Mucosa of stomach (tissue), 1 donor: ENCODE results near the gene NSUN4.
"Not testable (repeated sequence)": the region's sequence is repeated elsewhere in the genome, so short reads cannot be mapped to it uniquely, and the experiment has no call there.

Source experiments
- H3K27me3 ChIP-seq: one replicate; pipeline ENCODE4 v1.7.0; 2013; ENCODE audit warnings: mild to moderate bottlenecking, low read length; ENCODE audit not compliant: control insufficient read depth, insufficient read depth
- H3K36me3 ChIP-seq: one replicate; pipeline ENCODE4 v1.7.0; 2013; ENCODE audit warnings: low read length; ENCODE audit not compliant: control insufficient read depth, insufficient read depth
- H3K4me1 ChIP-seq: one replicate; pipeline ENCODE4 v1.7.0; 2013; ENCODE audit warnings: mild to moderate bottlenecking, low read length; ENCODE audit not compliant: control insufficient read depth, insufficient read depth
- H3K4me3 ChIP-seq: one replicate; pipeline ENCODE4 v1.7.0; 2013; ENCODE audit warnings: low read length
- H3K9ac ChIP-seq: one replicate; pipeline ENCODE4 v1.7.0; 2013; ENCODE audit warnings: mild to moderate bottlenecking, low read length, moderate library complexity
- H3K9me3 ChIP-seq: one replicate; pipeline ENCODE4 v1.7.0; 2013; ENCODE audit warnings: mild to moderate bottlenecking, low read length, moderate library complexity; ENCODE audit not compliant: control insufficient read depth
- donor health status: Pancreatic carcinoma.

NSUN4 gene

GRCh38 chr1:46309401-46310159 lies 31.0 kb upstream of the NSUN4 start:
- H3K9ac ChIP-seq: no peak overlapping the region
- peaks cover 4% of the 10 kb centered on the region for H3K4me1 ChIP-seq
- no peaks in the 10 kb centered on the region for H3K27me3 ChIP-seq
- peaks cover 6% of the 10 kb centered on the region for H3K36me3 ChIP-seq
- H3K9me3 ChIP-seq: no peaks in the 10 kb centered on the region
- H3K4me3 ChIP-seq: no peak overlapping the region

GRCh38 chr1:46310321-46310720 lies 30.3 kb upstream of the NSUN4 start:
- no peaks in the 10 kb centered on the region for H3K9me3 ChIP-seq
- H3K4me1 ChIP-seq: peaks cover 4% of the 10 kb centered on the region
- peaks cover 6% of the 10 kb centered on the region for H3K36me3 ChIP-seq
- no peaks in the 10 kb centered on the region for H3K27me3 ChIP-seq
- no peak overlapping the region for H3K9ac ChIP-seq
- H3K4me3 ChIP-seq: no peak overlapping the region

GRCh38 chr1:46315669-46316403 lies 24.8 kb upstream of the NSUN4 start:
- H3K36me3 ChIP-seq: no peaks in the 10 kb centered on the region
- no peak overlapping the region for H3K9ac ChIP-seq
- H3K4me3 ChIP-seq: no peak overlapping the region
- H3K27me3 ChIP-seq: no peaks in the 10 kb centered on the region
- H3K9me3 ChIP-seq: no peaks in the 10 kb centered on the region
- no peaks in the 10 kb centered on the region for H3K4me1 ChIP-seq

DNA sequence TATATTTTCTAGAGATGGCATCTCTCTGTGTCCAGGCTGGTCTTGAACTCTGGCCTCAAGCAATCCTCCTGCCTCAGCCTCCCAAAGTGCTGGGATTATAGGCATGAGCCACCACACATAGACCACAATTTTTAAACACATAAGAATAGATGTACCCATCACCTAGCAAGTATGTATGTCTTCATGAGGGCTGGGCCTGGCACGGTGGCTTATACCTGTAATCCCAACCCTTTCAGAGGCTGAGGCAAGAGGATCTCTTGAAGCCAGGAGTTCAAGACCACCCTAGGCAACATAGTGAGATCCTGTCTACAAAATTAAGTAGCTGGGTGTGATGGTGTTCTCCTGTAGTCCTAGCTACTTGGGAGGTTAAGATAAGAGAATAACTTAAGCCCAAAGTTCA lies 23.3 kb upstream of the NSUN4 start:
- H3K4me3 ChIP-seq: no peak overlapping the region
- H3K36me3 ChIP-seq: no peaks in the 10 kb centered on the region
- H3K9me3 ChIP-seq: no peaks in the 10 kb centered on the region
- H3K4me1 ChIP-seq: no peaks in the 10 kb centered on the region
- no peak overlapping the region for H3K9ac ChIP-seq
- no peaks in the 10 kb centered on the region for H3K27me3 ChIP-seq

DNA sequence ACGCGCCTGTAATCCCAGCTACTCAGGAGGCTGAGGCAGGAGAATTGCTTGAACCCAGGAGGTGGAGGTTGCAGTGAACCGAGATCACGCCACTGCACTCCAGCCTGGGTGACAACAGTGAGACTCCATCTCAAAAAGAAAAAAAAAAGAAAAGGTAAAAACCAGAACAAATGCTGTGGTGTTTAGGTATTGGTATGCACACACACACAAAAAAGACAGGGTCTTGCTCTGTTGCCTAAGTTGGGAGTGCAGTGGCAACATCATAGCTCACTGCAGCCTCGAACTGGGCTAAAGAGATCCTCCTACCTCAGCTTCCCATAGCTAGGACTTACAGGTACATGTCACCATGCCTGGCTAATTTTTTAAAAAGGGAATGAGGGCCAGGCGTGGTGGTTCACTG lies 21.3 kb upstream of the NSUN4 start:
- H3K9ac ChIP-seq, H3K27me3 ChIP-seq, H3K4me3 ChIP-seq, H3K4me1 ChIP-seq, H3K36me3 ChIP-seq, H3K9me3 ChIP-seq: not testable (repeated sequence)

DNA sequence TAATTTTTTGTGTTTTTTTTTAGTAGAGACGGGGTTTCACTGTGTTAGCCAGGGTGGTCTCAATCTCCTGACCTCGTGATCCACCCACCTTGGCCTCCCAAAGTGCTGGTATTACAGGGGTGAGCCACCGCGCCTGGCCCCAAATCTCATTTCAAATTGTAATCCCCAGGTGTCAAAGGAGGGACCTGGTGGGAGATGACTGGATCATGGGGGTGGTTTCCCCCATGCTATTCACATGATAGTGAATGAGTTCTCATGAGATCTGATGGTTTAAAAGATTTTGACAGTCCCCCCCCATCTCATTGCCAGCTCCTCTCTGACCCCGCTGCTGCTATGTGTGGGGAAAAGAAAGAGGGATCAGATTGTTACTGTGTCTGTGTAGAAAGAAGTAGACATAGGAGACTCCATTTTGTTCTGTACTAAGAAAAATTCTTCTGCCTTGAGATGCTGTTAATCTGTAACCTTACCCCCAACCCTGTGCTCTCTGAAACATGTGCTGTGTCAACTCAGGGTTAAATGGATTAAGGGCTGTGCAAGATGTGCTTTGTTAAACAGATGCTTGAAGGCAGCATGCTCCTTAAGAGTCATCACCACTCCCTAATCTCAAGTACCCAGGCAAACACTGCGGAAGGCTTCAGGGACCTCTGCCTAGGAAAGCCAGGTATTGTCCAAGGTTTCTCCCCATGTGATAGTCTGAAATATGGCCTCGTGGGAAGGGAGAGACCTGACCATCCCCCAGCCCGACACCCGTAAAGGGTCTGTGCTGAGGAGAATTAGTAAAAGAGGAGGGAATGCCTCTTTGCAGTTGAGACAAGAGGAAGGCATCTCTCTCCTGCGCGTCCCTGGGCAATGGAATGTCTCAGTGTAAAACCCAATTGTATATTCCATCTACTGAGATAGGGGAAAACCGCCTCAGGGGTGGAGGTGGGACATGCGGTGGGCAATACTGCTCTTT lies 20.4 kb upstream of the NSUN4 start:
- not testable (repeated sequence) for H3K27me3 ChIP-seq, H3K9me3 ChIP-seq, H3K4me1 ChIP-seq, H3K4me3 ChIP-seq, H3K36me3 ChIP-seq, H3K9ac ChIP-seq

- not testable (repeated sequence) for H3K9me3 ChIP-seq, H3K4me1 ChIP-seq, H3K4me3 ChIP-seq, H3K9ac ChIP-seq, H3K36me3 ChIP-seq, H3K27me3 ChIP-seq
These were observed 18.4 kb upstream of the NSUN4 start for GRCh38 chr1:46322191-46322590.

DNA sequence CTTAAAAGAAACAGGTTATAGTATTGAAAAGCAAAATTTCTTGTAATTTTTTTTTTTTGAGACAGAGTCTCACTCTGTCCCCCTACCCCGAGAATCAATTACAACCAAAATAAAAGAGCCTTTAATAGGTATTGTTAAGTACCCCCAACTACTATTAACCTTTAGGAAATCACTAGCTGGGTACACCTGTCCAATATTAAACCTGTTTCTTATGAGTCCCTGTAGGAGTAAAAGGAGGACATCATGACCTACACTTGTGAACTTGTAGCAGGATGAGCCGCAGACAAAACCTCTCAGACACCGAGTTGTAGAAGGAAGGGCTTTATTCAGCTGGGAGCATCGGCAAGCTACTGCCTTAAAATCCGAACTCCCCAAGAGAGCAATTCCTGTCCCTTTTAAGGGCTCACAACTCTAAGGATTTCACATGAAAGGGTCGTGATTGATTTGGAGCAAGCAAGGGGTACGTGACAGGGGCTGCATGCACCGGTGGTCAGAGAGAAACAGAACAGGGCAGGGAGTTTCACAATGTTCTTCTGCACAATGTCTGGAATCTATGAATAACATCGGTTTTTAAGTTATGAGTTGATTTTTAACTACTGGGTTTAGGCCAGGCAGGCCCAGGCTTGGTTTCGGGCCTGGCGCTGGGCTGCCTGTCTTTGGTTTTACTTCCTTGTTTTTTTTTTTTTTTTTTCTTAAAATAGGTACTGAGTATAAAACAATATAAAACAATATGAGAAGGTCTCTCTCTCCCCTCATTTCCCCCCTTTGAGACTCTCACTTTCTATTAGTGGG lies 15.1 kb upstream of the NSUN4 start:
- not testable (repeated sequence) for H3K4me3 ChIP-seq, H3K36me3 ChIP-seq, H3K4me1 ChIP-seq, H3K9ac ChIP-seq, H3K9me3 ChIP-seq, H3K27me3 ChIP-seq

GRCh38 chr1:46328182-46328581 lies 12.4 kb upstream of the NSUN4 start:
- not testable (repeated sequence) for H3K36me3 ChIP-seq, H3K27me3 ChIP-seq, H3K9me3 ChIP-seq, H3K4me3 ChIP-seq, H3K4me1 ChIP-seq, H3K9ac ChIP-seq

GRCh38 chr1:46329807-46330206 lies 10.8 kb upstream of the NSUN4 start:
- H3K9ac ChIP-seq, H3K4me1 ChIP-seq, H3K4me3 ChIP-seq, H3K27me3 ChIP-seq, H3K36me3 ChIP-seq, H3K9me3 ChIP-seq: not testable (repeated sequence)

GRCh38 chr1:46330381-46330780 lies 10.2 kb upstream of the NSUN4 start:
- not testable (repeated sequence) for H3K4me3 ChIP-seq, H3K36me3 ChIP-seq, H3K4me1 ChIP-seq, H3K27me3 ChIP-seq, H3K9me3 ChIP-seq, H3K9ac ChIP-seq
